Activated naive CD4-positive, alpha-beta T cell treated with Interleukin-2 at 50 U/mL for 16 hours (primary cell): ENCODE data around the gene RAPGEF6.
"Not testable (repeated sequence)": the region's sequence is repeated elsewhere in the genome, so short reads cannot be mapped to it uniquely, and the experiment has no call there.

ENCODE experiments used
- DNase-seq: peaks from one replicate; pipeline ENCODE4 v3.0.0-alpha.2; 2020

The RAPGEF6 gene

GRCh38 chr5:131382407-131383395 lies 252.3 kb downstream of the RAPGEF6 start:
- DNase-seq, result peak; percentile 33

GRCh38 chr5:131381777-131382176 lies 253.3 kb downstream of the RAPGEF6 start:
- DNase-seq, result peak; percentile 35

GRCh38 chr5:131381021-131381420 lies 254.0 kb downstream of the RAPGEF6 start:
- no peak for DNase-seq

GRCh38 chr5:131380238-131380637 lies 254.8 kb downstream of the RAPGEF6 start:
- not testable (repeated sequence) for DNase-seq

DNA sequence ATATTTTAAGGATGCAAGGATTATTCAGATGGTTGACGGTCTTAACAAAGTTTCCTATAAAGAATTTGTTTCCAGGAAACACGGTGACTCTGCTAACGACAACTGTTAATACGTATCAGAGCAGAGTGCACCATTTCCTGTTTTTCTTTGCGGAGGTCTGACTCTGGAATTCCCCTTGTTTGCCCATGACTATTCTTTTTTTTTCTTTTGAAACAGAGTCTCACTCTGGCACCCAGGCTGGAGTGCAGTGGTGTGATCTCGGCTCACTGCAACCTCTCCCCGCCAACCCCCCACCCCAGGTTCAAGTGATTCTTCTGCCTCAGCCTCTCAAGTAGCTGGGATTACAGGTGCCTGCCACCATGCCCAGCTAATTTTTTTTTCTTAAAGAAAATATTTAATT lies 255.3 kb downstream of the RAPGEF6 start:
- peak; percentile 72 for DNase-seq

DNA sequence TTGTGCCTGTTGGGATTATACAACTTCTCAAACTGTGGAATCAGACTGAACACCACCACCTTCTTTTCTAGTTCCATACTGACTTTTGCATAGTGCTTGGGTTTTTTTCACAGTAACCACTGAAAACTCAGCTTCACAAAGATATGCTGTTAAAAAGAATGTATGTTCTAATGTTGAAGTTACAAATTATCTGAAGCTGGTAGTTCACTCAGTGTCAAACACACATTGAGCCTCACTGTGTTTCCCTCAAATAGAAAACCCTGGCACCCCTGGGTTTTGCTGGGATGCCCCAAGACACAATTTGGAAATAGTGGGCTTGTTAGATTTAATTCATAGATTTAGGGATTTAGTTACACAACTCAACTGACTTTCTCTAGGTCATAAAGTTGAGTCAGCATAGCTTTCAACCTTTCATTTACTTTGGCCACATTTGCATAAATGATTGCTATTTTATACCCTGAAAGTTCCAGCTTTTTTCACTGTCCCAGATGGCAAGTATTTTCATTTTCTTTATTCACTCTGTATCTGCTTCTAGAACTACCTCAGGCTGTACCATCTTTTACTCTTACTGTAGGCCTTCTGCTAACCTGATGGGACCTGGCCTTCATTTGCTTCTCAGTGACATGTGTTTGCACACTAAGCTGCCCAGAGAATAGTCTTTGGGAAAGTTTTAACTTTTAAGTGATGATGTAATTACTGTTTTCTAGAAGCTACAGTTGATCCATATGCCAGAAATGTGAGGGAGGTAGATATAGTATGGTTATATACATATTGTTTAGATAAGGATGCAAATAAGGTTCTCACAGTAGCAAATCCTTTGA lies 256.1 kb downstream of the RAPGEF6 start:
- DNase-seq, result no peak

GRCh38 chr5:131377785-131378325 lies 257.2 kb downstream of the RAPGEF6 start:
- no peak for DNase-seq

DNA sequence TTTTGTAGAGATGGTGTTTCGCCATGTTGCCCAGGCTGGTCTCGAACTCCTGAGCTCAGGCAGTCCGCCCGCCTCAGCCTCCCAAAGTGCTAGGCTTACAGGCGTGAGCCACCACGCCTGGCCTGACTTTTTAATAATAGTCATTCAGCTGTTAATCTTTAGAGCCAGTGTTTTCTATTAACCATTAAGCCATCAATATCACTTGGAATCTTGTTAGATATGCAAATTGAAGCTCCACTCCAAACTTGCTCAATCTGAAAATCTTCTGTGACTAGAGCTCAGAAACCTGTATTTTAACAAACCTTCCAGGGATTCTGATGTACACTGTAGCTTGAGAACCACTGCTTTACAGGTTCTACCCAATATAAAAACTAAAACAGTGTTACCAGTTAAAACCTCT lies 257.7 kb downstream of the RAPGEF6 start:
- DNase-seq, result no peak

GRCh38 chr5:131375351-131375750 lies 259.7 kb downstream of the RAPGEF6 start:
- DNase-seq, result no peak
